HepG2 (cell line): Measurements from ENCODE around the gene SNAI1. TPM values are rescaled to one million over a fixed set of nuclear protein-coding genes. Genes with fewer than 3 reads are reported as not detected.

ENCODE experiments used
- ARNTL ChIP-seq: sonication (generic); formaldehyde crosslinking; IDR thresholded peaks from 2 replicates; pipeline ENCODE4 v1.4.0; 2020; ENCODE audit warnings: mild to moderate bottlenecking, missing genetic modification reagents
- CBX1 ChIP-seq: IDR thresholded peaks from one replicate; pipeline ENCODE4 v1.6.1; 2016; ENCODE audit warnings: antibody characterized with exemption, low read depth
- DNMT3B ChIP-seq: conservative IDR thresholded peaks from 2 replicates; pipeline ENCODE4 v1.6.1; 2016; ENCODE audit warnings: missing biosample characterization, control low read depth
- ESRRA ChIP-seq: sonication (generic); formaldehyde crosslinking; IDR thresholded peaks from 2 replicates; pipeline ENCODE4 v1.5.1; 2020; ENCODE audit warnings: mild to moderate bottlenecking, low read depth, missing genetic modification reagents
- HMGA1 ChIP-seq: sonication (generic); formaldehyde crosslinking; conservative IDR thresholded peaks from 2 replicates; pipeline ENCODE4 v1.4.0; 2020; ENCODE audit warnings: missing genetic modification reagents
- MEF2D ChIP-seq: sonication (generic); formaldehyde crosslinking; IDR thresholded peaks from 2 replicates; pipeline ENCODE4 v1.5.1; 2020; ENCODE audit warnings: mild to moderate bottlenecking, missing genetic modification reagents
- MIXL1 ChIP-seq: IDR thresholded peaks from 2 replicates; pipeline ENCODE4 v1.6.1; 2016
- NAIF1 ChIP-seq: sonication (generic); formaldehyde crosslinking; IDR thresholded peaks from 2 replicates; pipeline ENCODE4 v1.5.0; 2020; ENCODE audit warnings: mild to moderate bottlenecking, missing genetic modification reagents, borderline replicate concordance
- NCOR1 ChIP-seq: fragments of 200-600 bp; sonication (generic); IDR thresholded peaks from 2 replicates; pipeline ENCODE4 v1.7.0; 2017; ENCODE audit warnings: antibody characterized with exemption, low read length, borderline replicate concordance
- TCF12 ChIP-seq, 2 experiments: fragments of 450-650 bp in 1 of 2; sonication (generic) in 1 of 2; formaldehyde crosslinking in 1 of 2; IDR thresholded peaks; 2 replicates each; pipeline versions ENCODE4 v1.6.1 to v1.8.0; 2017 to 2022; ENCODE audit warnings: antibody characterized with exemption in 1 of 2, mild to moderate bottlenecking in 1 of 2, missing genetic modification reagents in 1 of 2, moderate library complexity in 1 of 2
- TSC22D2 ChIP-seq: sonication (generic); formaldehyde crosslinking; IDR thresholded peaks from 2 replicates; pipeline ENCODE4 v1.5.1; 2020; ENCODE audit warnings: missing genetic modification reagents, mild to moderate bottlenecking, borderline replicate concordance
- ZBTB4 ChIP-seq: sonication (generic); formaldehyde crosslinking; IDR thresholded peaks from 2 replicates; pipeline ENCODE4 v1.4.0; 2020; ENCODE audit warnings: missing genetic modification reagents, mild to moderate bottlenecking, borderline replicate concordance
- ZKSCAN8 ChIP-seq: IDR thresholded peaks from 2 replicates; pipeline ENCODE4 v1.6.1; 2016; ENCODE audit warnings: borderline replicate concordance, missing genetic modification reagents, missing compliant biosample characterization
- ZMYM3 ChIP-seq: sonication (generic); formaldehyde crosslinking; IDR thresholded peaks from 2 replicates; pipeline ENCODE4 v1.5.1; 2020; ENCODE audit warnings: mild to moderate bottlenecking, missing genetic modification reagents
- ZNF577 ChIP-seq: sonication (generic); formaldehyde crosslinking; IDR thresholded peaks from 2 replicates; pipeline ENCODE4 v1.4.0; 2020; ENCODE audit warnings: mild to moderate bottlenecking, low read depth, missing genetic modification reagents, borderline replicate concordance
- ZNF614 ChIP-seq: IDR thresholded peaks from 2 replicates; pipeline ENCODE4 v1.6.1; 2018; ENCODE audit warnings: missing biosample characterization, missing genetic modification reagents, inconsistent platforms, borderline replicate concordance
- ZNF770 ChIP-seq: sonication (generic); formaldehyde crosslinking; IDR thresholded peaks from 2 replicates; pipeline ENCODE4 v1.5.0; 2020; ENCODE audit warnings: mild to moderate bottlenecking, missing genetic modification reagents
- ZNF891 ChIP-seq: sonication (generic); formaldehyde crosslinking; IDR thresholded peaks from 2 replicates; pipeline ENCODE4 v1.5.0; 2020; ENCODE audit warnings: mild to moderate bottlenecking, missing genetic modification reagents
- polyA plus RNA-seq, 8 experiments: library from polyadenylated mRNA; depleted of rRNA in 3 of 8; stranded (reverse) in 7 of 8; unstranded in 1 of 8; fragments of >200 nt; fragmentation: Illumina TruSeq in 4 of 8; extraction: Trizol in 4 of 8; gene quantifications; 2 replicates each; pipeline versions ENCODE4 v1.2.1 to v1.2.3, GENCODE V29; 2011 to 2016; ENCODE audit warnings: low read depth in 4 of 8, missing spikeins in 1 of 8, mixed read lengths in 1 of 8; ENCODE audit not compliant: insufficient read depth in 1 of 8
- total RNA-seq, 5 experiments: library from RNA; depleted of rRNA; stranded (reverse); fragments of >200 nt; fragmentation: Illumina TruSeq; extraction: Trizol; gene quantifications; 2 replicates each; pipeline ENCODE4 v1.2.3, GENCODE V29; 2016; ENCODE audit warnings: low read depth in 1 of 5
- TF ChIP-seq, protein P1 (sequence below): sonication (generic); formaldehyde crosslinking; IDR thresholded peaks from 2 replicates; pipeline ENCODE4 v1.5.0; 2020; ENCODE audit warnings: missing genetic modification reagents
- TF ChIP-seq, protein P2 (sequence below): sonication (generic); formaldehyde crosslinking; IDR thresholded peaks from 2 replicates; pipeline ENCODE4 v1.8.1; 2023; ENCODE audit warnings: mild to moderate bottlenecking, missing genetic modification reagents

The SNAI1 gene
- total and polyA plus RNA-seq, 2 of the 13 experiments (the other 11 are each of a cell fraction or from before 2014, with no cell fraction given): 1.3 to 1.4 TPM

GRCh38 chr20:49945701-49946477 is 36.9 kb upstream of the SNAI1 start (continued):
- TF ChIP-seq ZNF577 (CRISPR knock-in tag) (no peak), TSC22D2 (no peak), CBX1 (peak; percentile 68), ZMYM3 (CRISPR knock-in tag) (peak; percentile 99), MIXL1 (peak; percentile 86), ZBTB4 (CRISPR knock-in tag) (peak; percentile 99), NCOR1 (peak; percentile 78), ZNF614 (CRISPR knock-in tag) (peak; percentile 83; the same call in 1 of the 2 replicates), ZKSCAN8 (CRISPR knock-in tag) (peak; percentile 27; the same call in 1 of the 2 replicates), ARNTL (peak; percentile 80), NAIF1 (CRISPR knock-in tag) (0 out of 2 replicates have a peak, but pooled peaks have one; percentile 31), ZNF770 (CRISPR knock-in tag) (0 out of 2 replicates have a peak, but pooled peaks have one; percentile 33), HMGA1 (CRISPR knock-in tag) (no peak), ESRRA (CRISPR knock-in tag) (peak; percentile 90), TCF12 (IDR thresholded peaks at IDR 0.05) (no peak), TCF12 (CRISPR knock-in tag; IDR thresholded peaks at IDR 0.05) (peak; percentile 87), DNMT3B (CRISPR knock-in tag) (0 out of 2 replicates have a peak, but pooled peaks have one; percentile 5), MEF2D (CRISPR knock-in tag) (peak; percentile 68), ZNF891 (CRISPR knock-in tag) (peak; percentile 40; the same call in 1 of the 2 replicates)
- TF ChIP-seq, protein P1, sequence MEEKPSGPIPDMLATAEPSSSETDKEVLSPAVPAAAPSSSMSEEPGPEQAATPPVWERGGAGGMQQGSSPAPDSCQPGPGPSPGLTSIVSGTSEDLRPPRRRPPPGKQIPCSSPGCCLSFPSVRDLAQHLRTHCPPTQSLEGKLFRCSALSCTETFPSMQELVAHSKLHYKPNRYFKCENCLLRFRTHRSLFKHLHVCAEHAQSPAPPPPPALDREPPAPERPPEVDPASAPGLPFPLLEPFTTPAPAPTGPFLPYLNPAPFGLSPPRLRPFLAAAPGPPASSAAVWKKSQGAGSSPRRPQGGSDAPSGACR (CRISPR knock-in tag): peak; percentile 62; the same call in 1 of the 2 replicates
- TF ChIP-seq, protein P2, sequence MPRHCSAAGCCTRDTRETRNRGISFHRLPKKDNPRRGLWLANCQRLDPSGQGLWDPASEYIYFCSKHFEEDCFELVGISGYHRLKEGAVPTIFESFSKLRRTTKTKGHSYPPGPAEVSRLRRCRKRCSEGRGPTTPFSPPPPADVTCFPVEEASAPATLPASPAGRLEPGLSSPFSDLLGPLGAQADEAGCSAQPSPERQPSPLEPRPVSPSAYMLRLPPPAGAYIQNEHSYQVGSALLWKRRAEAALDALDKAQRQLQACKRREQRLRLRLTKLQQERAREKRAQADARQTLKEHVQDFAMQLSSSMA (CRISPR knock-in tag): no peak
